Activated T-cell treated with anti-CD3 and anti-CD28 coated beads, Interleukin-2, amount 50 U/mL, for 1 hour (primary cell): ENCODE data around the gene MYOF.

Experiments
- DNase-seq: peaks from one replicate; pipeline ENCODE4 v3.0.0-alpha.2; 2020

The MYOF gene

GRCh38 chr10:93281367-93281720 is 200.8 kb downstream of the MYOF start:
- DNase-seq, result no peak

GRCh38 chr10:93280699-93281366 is 201.3 kb downstream of the MYOF start:
- no peak for DNase-seq

- DNase-seq, result no peak
Observed at GRCh38 chr10:93280121-93280698, 201.9 kb downstream of the MYOF start.

GRCh38 chr10:93277360-93277759 is 204.8 kb downstream of the MYOF start:
- no peak for DNase-seq

- DNase-seq, result no peak
Observed at GRCh38 chr10:93274419-93274818, 207.7 kb downstream of the MYOF start.

GRCh38 chr10:93272884-93273675 is 209.1 kb downstream of the MYOF start:
- DNase-seq, result no peak

GRCh38 chr10:93271347-93271746 is 210.8 kb downstream of the MYOF start:
- no peak for DNase-seq

- DNase-seq, result no peak
Observed at GRCh38 chr10:93269281-93269680, 212.9 kb downstream of the MYOF start.

GRCh38 chr10:93268021-93268420 is 214.1 kb downstream of the MYOF start:
- no peak for DNase-seq

- DNase-seq, result no peak
Observed at GRCh38 chr10:93267521-93267920, 214.6 kb downstream of the MYOF start.

- no peak for DNase-seq
Observed at GRCh38 chr10:93266858-93267257, 215.3 kb downstream of the MYOF start.

- no peak for DNase-seq
Observed at GRCh38 chr10:93261961-93262610, 220.0 kb downstream of the MYOF start.

- no peak for DNase-seq
Observed at GRCh38 chr10:93261089-93261488, 221.0 kb downstream of the MYOF start.

- no peak for DNase-seq
Observed at GRCh38 chr10:93259126-93259525, 223.0 kb downstream of the MYOF start.
